K562 (cell line): ENCODE data around the gene KLF13. TPM values are rescaled to one million over a fixed set of nuclear protein-coding genes. Genes with fewer than 3 reads are reported as not detected.

Experiments
- BRCA1 ChIP-seq, 2 experiments: fragments of 450-650 bp in 1 of 2; sonication (generic) in 1 of 2; formaldehyde crosslinking in 1 of 2; IDR thresholded peaks; 2 replicates each; pipeline versions ENCODE4 v1.5.0 to v1.6.1; 2017 to 2020; ENCODE audit warnings: mild to moderate bottlenecking in 1 of 2, missing genetic modification reagents in 1 of 2
- CBFA2T2 ChIP-seq: fragments of 450-650 bp; conservative IDR thresholded peaks from 2 replicates; pipeline ENCODE4 v1.6.1; 2017; ENCODE audit warnings: mild to moderate bottlenecking
- CBFA2T3 ChIP-seq: fragments of 450-650 bp; IDR thresholded peaks from 2 replicates; pipeline ENCODE4 v1.6.1; 2017
- CHD1 ChIP-seq: fragments of 200-600 bp; sonication (generic); IDR thresholded peaks from one replicate; pipeline ENCODE4 v1.6.1; 2012; ENCODE audit warnings: mild to moderate bottlenecking, moderate library complexity, low read length, inconsistent platforms
- CREB1 ChIP-seq, 2 experiments: sonication (generic) in 1 of 2; formaldehyde crosslinking in 1 of 2; IDR thresholded peaks; 2 replicates each; pipeline versions ENCODE4 v1.6.1 to v1.8.0; 2012 to 2022; ENCODE audit warnings: inconsistent platforms in 1 of 2, mild to moderate bottlenecking in 1 of 2, missing genetic modification reagents in 1 of 2, moderate library complexity in 1 of 2
- E2F5 ChIP-seq: sonication (generic); formaldehyde crosslinking; IDR thresholded peaks from 2 replicates; pipeline ENCODE4 v1.8.0; 2022; ENCODE audit warnings: mild to moderate bottlenecking, missing genetic modification reagents
- HMGN3 ChIP-seq: IDR thresholded peaks from 2 replicates; pipeline ENCODE4 v1.6.1; 2011; ENCODE audit warnings: borderline replicate concordance, low read depth, mild to moderate bottlenecking, mixed read lengths, low read length; ENCODE audit not compliant: insufficient read length; ENCODE audit errors: extremely low read depth
- HNRNPL ChIP-seq: fragments of 200-400 bp; formaldehyde crosslinking; IDR thresholded peaks from 2 replicates; pipeline ENCODE4 v1.6.1; 2017; ENCODE audit warnings: low read depth, mild to moderate bottlenecking, low read length
- KAT2B ChIP-seq: IDR thresholded peaks from one replicate; pipeline ENCODE4 v1.6.1; 2012; ENCODE audit warnings: low read depth, mild to moderate bottlenecking, control low read depth, inconsistent platforms, low read length, moderate library complexity
- MAFK ChIP-seq: IDR thresholded peaks from 2 replicates; pipeline ENCODE4 v1.6.1; 2011; ENCODE audit warnings: low read length, improper control_type of control experiment
- MNT ChIP-seq, 2 experiments: fragments of 450-650 bp; conservative IDR thresholded peaks; 2 replicates each; pipeline ENCODE4 v1.6.1; 2017; ENCODE audit warnings: mild to moderate bottlenecking in 2 of 2, moderate library complexity in 2 of 2
- MXI1 ChIP-seq: IDR thresholded peaks from 2 replicates; pipeline ENCODE4 v1.6.1; 2011; ENCODE audit warnings: low read depth, mild to moderate bottlenecking, improper control_type of control experiment, low read length
- NCOR1 ChIP-seq: fragments of 450-650 bp; IDR thresholded peaks from 2 replicates; pipeline ENCODE4 v1.6.1; 2016; ENCODE audit warnings: mild to moderate bottlenecking, moderate library complexity
- NFATC3 ChIP-seq: fragments of 450-650 bp; IDR thresholded peaks from 2 replicates; pipeline ENCODE4 v1.6.1; 2017; ENCODE audit warnings: mild to moderate bottlenecking
- NFIC ChIP-seq: fragments of 450-650 bp; IDR thresholded peaks from 2 replicates; pipeline ENCODE4 v1.6.1; 2017; ENCODE audit warnings: mild to moderate bottlenecking, inconsistent platforms
- NRF1 ChIP-seq, 2 experiments: fragments of 450-650 bp; IDR thresholded peaks in 1 of 2; conservative IDR thresholded peaks in 1 of 2; 2 replicates each; pipeline ENCODE4 v1.6.1; 2014; ENCODE audit warnings: mild to moderate bottlenecking in 2 of 2
- PRPF4 ChIP-seq: fragments of 200-400 bp; formaldehyde crosslinking; IDR thresholded peaks from one replicate; pipeline ENCODE4 v1.6.1; 2017; ENCODE audit warnings: low read length, low read depth, mild to moderate bottlenecking; ENCODE audit not compliant: insufficient read depth, poor library complexity, severe bottlenecking
- RAD21 ChIP-seq, 2 experiments: fragments of 250-450 bp in 1 of 2; fragments of 450-650 bp in 1 of 2; sonication (Bioruptor Pico) in 1 of 2; formaldehyde crosslinking in 1 of 2; IDR thresholded peaks in 1 of 2; conservative IDR thresholded peaks in 1 of 2; 2 replicates each; pipeline versions ENCODE4 v1.4.0 to v1.8.0; 2020 to 2022; ENCODE audit warnings: mild to moderate bottlenecking in 2 of 2, moderate library complexity in 1 of 2
- RHOXF2B ChIP-seq: fragments of 250-450 bp; sonication (Bioruptor Pico); conservative IDR thresholded peaks from 2 replicates; pipeline ENCODE4 v1.5.1; 2021
- SAFB2 ChIP-seq: fragments of 200-400 bp; formaldehyde crosslinking; IDR thresholded peaks from 2 replicates; pipeline ENCODE4 v1.6.1; 2018; ENCODE audit warnings: borderline replicate concordance, low read length, low read depth, moderate library complexity; ENCODE audit not compliant: severe bottlenecking
- SMARCA4 ChIP-seq: fragments of 450-650 bp; IDR thresholded peaks from 2 replicates; pipeline ENCODE4 v1.6.1; 2016
- TAL1 ChIP-seq: fragments of 450-650 bp; IDR thresholded peaks from 2 replicates; pipeline ENCODE4 v1.6.1; 2016; ENCODE audit warnings: mild to moderate bottlenecking
- TCF3 ChIP-seq: sonication (generic); formaldehyde crosslinking; IDR thresholded peaks from 2 replicates; pipeline ENCODE4 v1.4.0; 2020; ENCODE audit warnings: mild to moderate bottlenecking, missing genetic modification reagents
- TOE1 ChIP-seq, 2 experiments: fragments of 450-650 bp in 1 of 2; sonication (generic) in 1 of 2; formaldehyde crosslinking in 1 of 2; IDR thresholded peaks; 2 replicates each; pipeline versions ENCODE4 v1.7.1 to v1.8.0; 2016 to 2022; ENCODE audit warnings: borderline replicate concordance in 2 of 2, mild to moderate bottlenecking in 2 of 2, antibody characterized with exemption in 1 of 2, inconsistent platforms in 1 of 2, low read depth in 1 of 2, missing genetic modification reagents in 1 of 2, moderate library complexity in 1 of 2
- ZNF274 ChIP-seq: IDR thresholded peaks from 2 replicates; pipeline ENCODE4 v1.6.1; 2011; ENCODE audit warnings: low read depth, mild to moderate bottlenecking, low read length, moderate library complexity, borderline replicate concordance
- polyA plus RNA-seq, 8 experiments: library from polyadenylated mRNA; depleted of rRNA in 4 of 8; stranded (reverse) in 5 of 8; unstranded in 3 of 8; fragments of >200 nt; fragmentation: Nextera tagmentation in 2 of 8; fragmentation: Illumina TruSeq in 1 of 8; extraction: Ambion mirVana in 2 of 8; extraction: Trizol in 1 of 8; gene quantifications; 2 replicates each; pipeline versions ENCODE4 v1.2.1 to v1.2.3, GENCODE V29; 2011 to 2014; ENCODE audit warnings: inconsistent platforms in 1 of 8, missing spikeins in 1 of 8
- total RNA-seq, 7 experiments: library from RNA; depleted of rRNA in 6 of 7; stranded (reverse); fragments of >200 nt in 6 of 7; fragmentation: Illumina TruSeq in 2 of 7; extraction: Trizol in 2 of 7; gene quantifications; 2 replicates each; pipeline versions ENCODE4 v1.2.1 to v1.2.3, GENCODE V29; 2011 to 2021; ENCODE audit warnings: low replicate concordance in 1 of 7
- TF ChIP-seq, protein P1 (sequence below): fragments of 250-450 bp; sonication (Bioruptor Pico); IDR thresholded peaks from 2 replicates; pipeline ENCODE4 v1.5.0; 2021

KLF13 gene
- total and polyA plus RNA-seq, 9 of the 15 experiments (the other 6 are each of a cell fraction or from before 2014, with no cell fraction given) = 1.8 to 10.5 (median 4.8) TPM

DNA sequence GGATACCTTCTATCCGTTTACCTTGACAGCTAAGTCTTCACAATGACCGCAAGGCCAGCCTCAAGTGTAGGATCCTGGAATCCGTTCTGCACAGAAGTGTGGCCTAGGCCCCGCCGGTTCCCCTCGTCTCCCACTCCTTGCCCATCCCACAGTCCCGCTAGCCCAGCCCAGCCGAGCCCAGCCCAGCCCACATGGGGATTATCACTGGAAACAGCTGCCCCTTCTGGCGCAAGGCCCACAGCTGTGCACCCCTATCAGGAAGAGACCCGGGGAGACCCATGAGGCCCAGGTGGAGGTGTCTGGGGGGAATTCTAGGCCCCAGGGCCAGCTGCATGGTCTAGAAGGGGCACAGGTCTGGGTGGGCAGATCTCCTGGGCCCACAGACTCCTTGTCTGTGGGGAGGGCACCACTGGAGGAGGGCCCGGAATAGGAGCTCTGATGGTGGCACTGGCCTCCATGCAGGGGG lies 27.9 kb upstream of the KLF13 start (continued):
- TF ChIP-seq BRCA1 (IDR thresholded peaks at IDR 0.05) (no peak), BRCA1 (CRISPR knock-in tag; IDR thresholded peaks at IDR 0.05) (no peak), SMARCA4 (no peak), NFIC (peak; percentile 81), MAFK (no peak), CREB1 (IDR thresholded peaks at IDR 0.05) (no peak), CREB1 (CRISPR knock-in tag; IDR thresholded peaks at IDR 0.05) (no peak), CBFA2T2 (peak; percentile 67), PRPF4 (no peak), NRF1 (conservative IDR thresholded peaks at IDR 0.05 in 1 of 2, IDR thresholded peaks at IDR 0.05 in 1 of 2) (no peak), MXI1 (no peak), TAL1 (peak; percentile 53; the same call in 1 of the 2 replicates), RHOXF2B (CRISPR knock-in tag) (no peak), HNRNPL (no peak), HMGN3 (no peak), E2F5 (CRISPR knock-in tag) (no peak), NCOR1 (peak; percentile 57; the same call in 1 of the 2 replicates), TCF3 (peak; percentile 88), CBFA2T3 (peak; percentile 78), RAD21 (CRISPR knock-in tag; conservative IDR thresholded peaks at IDR 0.05 in 1 of 2, IDR thresholded peaks at IDR 0.05 in 1 of 2) (no peak), CHD1 (no peak), NFATC3 (no peak), MNT (conservative IDR thresholded peaks at IDR 0.05) (peak in 1 of 2 experiments; percentile 23; a peak in 1 of 4 replicates), KAT2B (no peak), TOE1 (IDR thresholded peaks at IDR 0.05; ENCODE audit: borderline replicate concordance) (no peak), TOE1 (CRISPR knock-in tag; IDR thresholded peaks at IDR 0.05; ENCODE audit: borderline replicate concordance, low read depth) (no peak), ZNF274 (no peak), SAFB2 (no peak)
- TF ChIP-seq, protein P1, sequence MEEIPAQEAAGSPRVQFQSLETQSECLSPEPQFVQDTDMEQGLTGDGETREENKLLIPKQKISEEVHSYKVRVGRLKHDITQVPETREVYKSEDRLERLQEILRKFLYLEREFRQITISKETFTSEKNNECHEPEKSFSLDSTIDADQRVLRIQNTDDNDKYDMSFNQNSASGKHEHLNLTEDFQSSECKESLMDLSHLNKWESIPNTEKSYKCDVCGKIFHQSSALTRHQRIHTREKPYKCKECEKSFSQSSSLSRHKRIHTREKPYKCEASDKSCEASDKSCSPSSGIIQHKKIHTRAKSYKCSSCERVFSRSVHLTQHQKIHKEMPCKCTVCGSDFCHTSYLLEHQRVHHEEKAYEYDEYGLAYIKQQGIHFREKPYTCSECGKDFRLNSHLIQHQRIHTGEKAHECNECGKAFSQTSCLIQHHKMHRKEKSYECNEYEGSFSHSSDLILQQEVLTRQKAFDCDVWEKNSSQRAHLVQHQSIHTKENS (CRISPR knock-in tag) = no peak
